ENCODE data around the gene INIP.

- TF ChIP-seq GATA2 (IDR thresholded peaks at IDR 0.05; ENCODE audit: low read depth, low read length) (no peak), GATA3 (IDR thresholded peaks at IDR 0.05; ENCODE audit: low read depth, low read length) (no peak)
These were observed 33.3 kb upstream of the INIP start for GRCh38 chr9:112751056-112751795.
